HG03521 (cell line): ENCODE measurements around the gene ATM.
A peak's percentile ranks its signal among the peaks of the same experiment; 100 is the strongest.
"Not testable (repeated sequence)": the region's sequence is repeated elsewhere in the genome, so short reads cannot be mapped to it uniquely, and the experiment has no call there.

ENCODE experiments used
- ATAC-seq: cut with Tn5 transposase; IDR thresholded peaks from one replicate; pipeline ENCODE4 v1.9.1; 2021; ENCODE audit warnings: mild to moderate bottlenecking, moderate library complexity; ENCODE audit not compliant: unreplicated experiment

The ATM gene

GRCh38 chr11:108286370-108286769 lies 63.5 kb downstream of the ATM start:
- ATAC-seq: no peak

- no peak for ATAC-seq
Measured at GRCh38 chr11:108286956-108287355, 64.1 kb downstream of the ATM start.

- not testable (repeated sequence) for ATAC-seq
Measured at GRCh38 chr11:108289066-108289465, 66.2 kb downstream of the ATM start.

GRCh38 chr11:108289699-108290098 lies 66.8 kb downstream of the ATM start:
- ATAC-seq: no peak

- ATAC-seq: no peak
Measured at GRCh38 chr11:108293229-108293628, 70.4 kb downstream of the ATM start.

GRCh38 chr11:108302121-108302785 lies 79.4 kb downstream of the ATM start:
- ATAC-seq: peak; percentile 83

GRCh38 chr11:108307751-108308150 lies 84.9 kb downstream of the ATM start:
- ATAC-seq: no peak

GRCh38 chr11:108313444-108313843 lies 90.6 kb downstream of the ATM start:
- no peak for ATAC-seq

GRCh38 chr11:108316061-108316460 lies 93.2 kb downstream of the ATM start:
- no peak for ATAC-seq

GRCh38 chr11:108319541-108320145 lies 96.8 kb downstream of the ATM start:
- no peak for ATAC-seq

- ATAC-seq: no peak
Measured at GRCh38 chr11:108322666-108323065, 99.8 kb downstream of the ATM start.

- ATAC-seq: no peak
Measured at GRCh38 chr11:108324587-108324986, 101.7 kb downstream of the ATM start.

- no peak for ATAC-seq
Measured at GRCh38 chr11:108333403-108333899, 110.6 kb downstream of the ATM start.

- ATAC-seq: no peak
Measured at GRCh38 chr11:108338750-108339149, 115.9 kb downstream of the ATM start.

GRCh38 chr11:108340973-108341372 lies 118.1 kb downstream of the ATM start:
- no peak for ATAC-seq

- no peak for ATAC-seq
Measured at GRCh38 chr11:108341654-108342053, 118.8 kb downstream of the ATM start.

- ATAC-seq: no peak
Measured at GRCh38 chr11:108343714-108344113, 120.8 kb downstream of the ATM start.

- ATAC-seq: no peak
Measured at GRCh38 chr11:108345767-108346166, 122.9 kb downstream of the ATM start.

- no peak for ATAC-seq
Measured at GRCh38 chr11:108346451-108346850, 123.6 kb downstream of the ATM start.

GRCh38 chr11:108351468-108351867 lies 128.6 kb downstream of the ATM start:
- ATAC-seq: no peak

GRCh38 chr11:108364159-108364558 lies 141.3 kb downstream of the ATM start:
- ATAC-seq: no peak

- ATAC-seq: no peak
Measured at GRCh38 chr11:108368134-108368533, 145.3 kb downstream of the ATM start.

GRCh38 chr11:108369064-108369463 lies 146.2 kb downstream of the ATM start:
- no peak for ATAC-seq
